HUES64 (cell line): ENCODE results near the gene FBXL2.
"Not testable (repeated sequence)": the region's sequence is repeated elsewhere in the genome, so short reads cannot be mapped to it uniquely, and the experiment has no call there.

Experiments used
- H3K27ac ChIP-seq: 2 replicates; pipeline ENCODE4 v1.7.0; 2013; ENCODE audit warnings: low read depth, low read length, inconsistent platforms
- H3K27me3 ChIP-seq: 2 replicates; pipeline ENCODE4 v1.6.1; 2013; ENCODE audit warnings: mild to moderate bottlenecking, low read length; ENCODE audit not compliant: insufficient read depth
- H3K36me3 ChIP-seq: 2 replicates; pipeline ENCODE4 v1.6.1; 2013; ENCODE audit warnings: mild to moderate bottlenecking, low read length; ENCODE audit not compliant: insufficient read depth
- H3K4me1 ChIP-seq: 2 replicates; pipeline ENCODE4 v1.6.1; 2013; ENCODE audit warnings: mild to moderate bottlenecking, low read length, moderate library complexity; ENCODE audit not compliant: insufficient read depth
- H3K4me3 ChIP-seq: 2 replicates; pipeline ENCODE4 v1.5.1; 2013; ENCODE audit warnings: mild to moderate bottlenecking, low read length, moderate library complexity
- H3K9ac ChIP-seq: 2 replicates; pipeline ENCODE4 v1.6.1; 2013; ENCODE audit warnings: mild to moderate bottlenecking, low read depth, low read length
- H3K9me3 ChIP-seq: 2 replicates; pipeline ENCODE4 v1.6.1; 2013; ENCODE audit warnings: low read depth, low read length; ENCODE audit not compliant: insufficient read depth
- WGBS: fragments of 150-250, 120-280 bp; methylation state at CpG from one replicate; pipeline ENCODE4 v1.1.7; 2013; ENCODE audit warnings: missing lambda C conversion rate; 5-methylcytosine and 5-hydroxymethylcytosine counted together

The FBXL2 gene

DNA sequence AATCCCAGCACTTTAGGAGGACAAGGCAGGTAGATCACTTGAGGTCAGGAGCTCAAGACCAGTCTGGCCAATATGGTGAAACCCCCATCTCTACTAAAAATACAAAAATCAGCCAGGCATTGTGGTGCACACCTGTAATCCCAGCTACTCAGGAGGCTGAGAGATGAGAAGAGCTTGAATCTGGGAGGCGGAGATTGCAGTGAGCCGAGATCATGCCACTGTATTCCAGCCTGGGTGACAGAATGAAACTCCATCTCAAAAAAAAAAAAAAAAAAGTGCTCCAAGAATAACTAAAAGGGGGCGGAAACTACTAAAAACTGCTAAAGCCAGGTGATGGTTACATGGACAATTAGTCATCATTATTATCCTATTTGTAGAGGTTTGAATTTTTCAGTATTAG lies 133.6 kb downstream of the FBXL2 start:
- H3K36me3 ChIP-seq = peaks cover 97% of the 10 kb centered on the region
- H3K9ac ChIP-seq, H3K27ac ChIP-seq, H3K4me1 ChIP-seq, H3K9me3 ChIP-seq, H3K27me3 ChIP-seq, H3K4me3 ChIP-seq: not testable (repeated sequence)
- WGBS = 96% methylated on average over 2 of the region's 3 CpGs

DNA sequence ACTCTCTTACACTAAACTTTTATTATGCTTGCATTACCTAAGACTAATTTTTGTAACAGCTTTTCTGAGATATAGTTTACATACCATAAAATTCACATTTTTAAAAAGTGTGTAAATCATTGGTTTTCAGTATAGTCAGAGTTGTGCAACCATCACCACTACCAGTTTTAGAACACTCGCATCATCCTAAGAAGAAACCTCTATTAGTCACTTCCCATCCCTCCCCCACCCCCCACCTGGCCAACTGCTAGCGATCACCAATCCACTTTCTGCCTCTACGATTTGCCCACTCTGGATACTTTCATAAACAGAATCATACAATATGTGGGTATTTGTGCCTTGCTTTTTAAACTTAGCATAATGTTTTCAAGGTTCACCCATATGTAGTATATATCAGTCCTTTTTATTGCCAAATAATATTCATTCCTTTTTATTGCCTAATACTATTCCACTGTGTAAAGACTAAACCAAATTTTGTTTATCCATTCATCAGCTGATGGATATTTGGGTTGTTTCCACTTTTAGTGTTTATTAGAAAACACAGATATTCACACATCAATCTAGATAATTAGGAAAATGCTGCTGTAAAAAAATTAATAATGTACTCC lies 139.9 kb downstream of the FBXL2 start:
- H3K9ac ChIP-seq = no peak overlapping the region
- H3K4me1 ChIP-seq = no peaks in the 10 kb centered on the region
- H3K9me3 ChIP-seq = no peaks in the 10 kb centered on the region
- 90% methylated on average over 2 of the region's 3 CpGs for WGBS
- no peaks in the 10 kb centered on the region for H3K27me3 ChIP-seq
- no peak overlapping the region for H3K27ac ChIP-seq
- peaks cover 84% of the 10 kb centered on the region for H3K36me3 ChIP-seq
- H3K4me3 ChIP-seq = no peak overlapping the region

DNA sequence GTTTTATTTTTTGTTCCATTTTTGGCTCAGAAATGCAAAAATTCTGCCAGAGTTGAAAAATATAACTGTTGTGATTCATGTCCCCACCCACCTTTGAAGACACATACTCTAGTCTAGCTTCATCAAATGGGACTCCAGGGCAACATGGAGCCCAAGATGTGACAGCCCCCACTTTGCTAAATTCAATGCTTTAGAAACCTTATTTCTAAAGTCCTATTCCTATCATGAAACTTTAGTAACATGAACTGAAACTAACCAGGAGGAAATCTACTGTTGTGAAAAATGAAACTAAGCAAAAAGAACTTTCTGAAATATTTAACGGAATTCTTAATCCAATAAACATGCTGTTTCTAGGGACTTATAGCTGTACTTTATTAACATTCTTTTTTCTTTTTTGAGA lies 142.7 kb downstream of the FBXL2 start:
- peaks cover 6% of the 10 kb centered on the region for H3K4me1 ChIP-seq
- 100% methylated on average over 1 of the region's 1 CpG for WGBS
- H3K27ac ChIP-seq = no peak overlapping the region

DNA sequence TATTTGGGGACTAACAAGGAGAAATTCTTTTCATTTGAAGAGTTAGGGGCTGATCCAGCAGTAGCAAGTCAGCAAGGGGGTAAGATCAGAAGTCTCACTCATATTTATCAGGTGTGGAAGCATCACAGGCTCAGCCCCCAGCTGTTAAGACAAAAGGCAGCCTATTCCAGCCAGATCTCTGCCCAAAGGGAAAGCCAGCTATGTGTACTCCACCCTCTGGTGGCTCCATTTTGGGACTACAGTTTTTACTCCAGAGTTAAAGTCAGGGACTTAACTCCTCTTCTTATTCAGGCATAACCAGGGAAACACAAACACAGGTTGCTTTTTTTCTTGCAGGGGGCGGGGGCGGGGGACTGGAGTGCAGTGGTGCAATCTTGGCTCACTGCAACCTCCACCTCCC lies 143.7 kb downstream of the FBXL2 start:
- Histone ChIP-seq H3K36me3 (peaks cover 76% of the 10 kb centered on the region), H3K27ac (no peak overlapping the region), H3K4me3 (no peak overlapping the region), H3K4me1 (peaks cover 14% of the 10 kb centered on the region), H3K27me3 (no peaks in the 10 kb centered on the region), H3K9ac (no peak overlapping the region), H3K9me3 (no peaks in the 10 kb centered on the region)
- 98% methylated on average over 2 of the region's 2 CpGs for WGBS

More for the DNA sequence above, 142.7 kb downstream of the FBXL2 start:
- Histone ChIP-seq H3K9ac (no peak overlapping the region), H3K4me3 (no peak overlapping the region), H3K27me3 (no peaks in the 10 kb centered on the region), H3K36me3 (peaks cover 80% of the 10 kb centered on the region), H3K9me3 (no peaks in the 10 kb centered on the region)

DNA sequence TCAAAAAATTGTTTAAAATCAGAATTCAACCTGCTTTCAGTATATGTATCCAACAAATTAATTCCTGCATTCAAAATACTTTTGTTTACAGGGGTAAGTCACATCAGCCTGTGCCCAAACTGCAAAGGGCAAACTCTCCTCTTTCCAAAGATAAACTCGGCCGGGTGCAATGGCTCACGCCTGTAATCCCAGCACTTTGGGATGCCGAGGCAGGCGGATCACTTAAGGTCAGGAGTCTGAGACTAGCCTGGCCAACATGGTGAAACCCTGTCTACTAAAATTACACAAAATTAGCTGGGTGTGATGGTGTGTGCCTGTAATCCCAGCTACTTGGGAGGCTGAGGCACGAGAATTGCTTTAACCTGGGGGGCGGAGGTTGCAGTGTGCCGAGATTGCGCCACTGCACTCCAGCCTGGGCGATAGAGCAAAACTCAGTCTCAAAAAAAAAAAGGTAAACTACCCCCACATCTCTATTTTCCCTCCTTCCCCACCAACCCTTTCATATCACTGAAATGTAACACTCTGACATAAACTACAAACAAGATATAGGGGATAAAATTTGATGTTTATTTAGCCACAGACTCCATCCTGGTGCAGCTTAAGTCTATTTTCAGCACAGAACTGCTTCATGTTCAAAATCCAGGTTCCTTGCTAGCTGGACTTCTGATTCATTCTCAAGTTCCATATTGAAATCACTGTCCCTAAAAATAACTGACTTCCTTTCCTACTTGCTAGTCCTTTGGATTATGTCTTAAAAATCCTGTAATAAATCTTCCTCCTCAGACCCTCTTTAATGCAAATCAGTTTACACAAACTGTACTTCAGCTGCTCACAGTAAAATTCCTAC lies 147.6 kb downstream of the FBXL2 start:
- no peaks in the 10 kb centered on the region for H3K27me3 ChIP-seq
- peaks cover 50% of the 10 kb centered on the region for H3K4me1 ChIP-seq
- peaks cover 46% of the 10 kb centered on the region for H3K36me3 ChIP-seq
- H3K4me3 ChIP-seq = no peak overlapping the region
- no peak overlapping the region for H3K9ac ChIP-seq
- H3K27ac ChIP-seq = no peak overlapping the region
- WGBS = 92% methylated on average over 10 of the region's 10 CpGs
- no peaks in the 10 kb centered on the region for H3K9me3 ChIP-seq

DNA sequence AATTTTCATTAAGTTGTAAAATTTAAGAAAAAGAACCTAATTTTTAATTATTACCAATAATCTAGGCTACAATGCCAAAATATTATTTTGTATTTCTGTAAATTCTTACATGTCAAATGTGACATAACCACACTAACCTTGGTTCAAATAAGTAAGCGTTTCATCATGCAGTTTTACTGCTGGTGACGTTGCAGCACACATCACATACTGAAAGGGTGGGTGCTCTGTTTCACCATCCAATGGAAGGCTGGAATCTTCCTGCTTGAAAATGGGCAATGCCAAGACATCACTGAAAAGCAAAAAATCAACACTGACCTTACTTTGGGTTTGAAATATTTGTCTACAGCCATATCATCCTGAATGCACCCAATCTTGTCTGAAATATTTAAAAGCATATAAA lies 148.2 kb downstream of the FBXL2 start:
- 79% methylated on average over 2 of the region's 2 CpGs for WGBS
- Histone ChIP-seq H3K9ac (no peak overlapping the region), H3K27me3 (no peaks in the 10 kb centered on the region), H3K4me1 (peaks cover 56% of the 10 kb centered on the region), H3K27ac (peak overlapping the region; percentile 34; the same call in 1 of the 2 replicates), H3K4me3 (0 out of 2 replicates have a peak overlapping the region, but pooled peaks have one; percentile 12), H3K9me3 (no peaks in the 10 kb centered on the region), H3K36me3 (peaks cover 42% of the 10 kb centered on the region)

DNA sequence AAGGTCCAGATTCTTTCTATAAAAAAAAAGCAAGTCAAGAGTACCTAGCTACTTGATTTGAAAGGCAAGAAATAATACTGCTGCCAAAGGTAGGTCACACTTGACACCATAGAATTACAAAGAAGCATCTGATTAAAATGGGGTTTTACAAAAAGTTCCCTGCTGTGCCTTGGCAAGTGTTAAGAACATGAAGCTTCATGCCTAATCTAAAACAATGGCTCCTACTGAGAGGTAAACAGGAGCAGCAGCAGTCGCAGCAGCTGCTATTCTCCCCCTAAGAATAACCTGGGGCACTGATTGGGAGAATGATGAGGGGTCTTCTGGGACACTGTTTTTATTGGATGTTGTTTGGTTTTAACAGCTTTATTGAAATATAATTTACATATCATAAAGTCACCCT lies 148.8 kb downstream of the FBXL2 start:
- Histone ChIP-seq H3K4me3 (no peak overlapping the region), H3K27me3 (no peaks in the 10 kb centered on the region), H3K9me3 (no peaks in the 10 kb centered on the region), H3K4me1 (peaks cover 62% of the 10 kb centered on the region), H3K27ac (no peak overlapping the region), H3K9ac (no peak overlapping the region), H3K36me3 (peaks cover 37% of the 10 kb centered on the region)
- 0% methylated on average over 1 of the region's 1 CpG for WGBS

DNA sequence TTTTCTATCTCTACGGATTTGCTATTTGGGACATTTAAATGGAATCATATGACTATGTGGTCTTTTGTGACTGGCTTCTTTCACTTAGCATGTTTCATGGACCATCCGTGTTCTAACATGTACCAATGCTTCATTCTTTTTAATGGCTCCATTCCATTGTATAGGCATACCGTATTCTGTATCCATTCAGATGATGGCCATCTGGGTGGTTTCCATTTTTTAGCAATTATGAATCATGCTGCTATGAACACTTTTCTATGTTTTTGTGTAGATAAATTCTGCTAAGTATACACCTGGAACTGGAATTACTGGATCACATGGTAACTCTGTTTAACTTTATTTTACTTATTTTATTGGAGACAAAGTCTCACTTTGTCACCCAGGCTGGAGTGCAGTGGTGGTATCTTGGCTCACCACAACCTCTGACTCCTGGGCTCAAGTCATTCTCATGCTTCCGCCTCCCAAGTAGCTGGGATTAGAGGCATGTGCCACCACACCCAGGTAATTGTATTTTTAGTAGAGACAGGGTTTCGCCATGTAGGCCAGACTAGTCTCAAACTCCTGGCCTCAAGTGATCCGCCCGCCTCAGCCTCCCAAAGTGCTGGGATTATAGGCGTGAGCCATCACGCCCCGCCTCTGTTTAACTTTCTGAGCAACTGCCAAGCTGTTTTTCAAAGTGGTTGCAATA lies 149.5 kb downstream of the FBXL2 start:
- no peaks in the 10 kb centered on the region for H3K9me3 ChIP-seq
- H3K4me3 ChIP-seq = peak overlapping the region; percentile 13; the same call in 1 of the 2 replicates
- peaks cover 31% of the 10 kb centered on the region for H3K36me3 ChIP-seq
- no peaks in the 10 kb centered on the region for H3K27me3 ChIP-seq
- 60% methylated on average over 10 of the region's 10 CpGs for WGBS
- no peak overlapping the region for H3K9ac ChIP-seq
- no peak overlapping the region; the same call in 1 of the 2 replicates for H3K27ac ChIP-seq
- H3K4me1 ChIP-seq = peaks cover 66% of the 10 kb centered on the region

DNA sequence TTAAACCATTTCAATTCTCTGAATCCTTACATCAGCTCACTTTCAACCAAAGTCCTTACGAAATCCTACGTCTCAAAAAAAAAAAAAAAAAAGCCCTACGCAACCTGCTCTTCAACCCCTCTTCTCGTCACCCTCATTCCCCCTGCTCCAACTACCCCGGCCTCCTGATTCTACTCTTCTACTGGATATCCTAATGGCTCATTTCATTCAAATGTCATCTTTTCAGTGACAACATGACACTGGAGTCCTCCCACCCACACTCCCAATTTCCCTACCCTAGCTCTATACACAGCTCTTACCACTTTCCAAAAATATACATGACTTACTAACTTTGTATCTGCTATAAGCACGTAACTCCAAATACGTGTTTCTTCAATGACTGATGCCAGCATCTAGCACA lies 151.5 kb downstream of the FBXL2 start:
- Histone ChIP-seq H3K9me3 (no peaks in the 10 kb centered on the region), H3K9ac (no peak overlapping the region), H3K27ac (no peak overlapping the region), H3K36me3 (peaks cover 17% of the 10 kb centered on the region), H3K4me3 (no peak overlapping the region), H3K4me1 (peaks cover 72% of the 10 kb centered on the region), H3K27me3 (no peaks in the 10 kb centered on the region)
- 68% methylated on average over 7 of the region's 7 CpGs for WGBS

DNA sequence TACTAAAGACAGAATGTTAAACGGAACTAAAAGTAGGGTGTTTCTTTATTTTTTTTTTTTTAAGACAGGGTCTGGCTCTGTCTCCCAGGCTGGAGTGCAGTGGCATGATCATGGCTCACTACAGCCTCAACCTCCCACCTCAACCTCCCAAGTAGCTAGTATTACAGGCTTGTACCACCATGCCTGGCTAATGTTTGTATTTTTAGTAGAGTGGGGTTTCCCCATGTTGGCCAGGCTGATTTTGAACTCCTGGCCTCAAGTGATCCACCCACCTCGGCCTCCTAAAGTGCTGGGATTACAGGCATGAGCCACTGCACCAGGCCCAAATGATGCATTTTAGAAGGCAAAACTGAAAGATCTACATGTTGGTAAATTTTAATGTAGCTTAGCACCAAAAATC lies 152.1 kb downstream of the FBXL2 start:
- Histone ChIP-seq H3K36me3 (peaks cover 11% of the 10 kb centered on the region), H3K4me1 (peaks cover 70% of the 10 kb centered on the region)
- H3K27ac ChIP-seq, H3K27me3 ChIP-seq, H3K4me3 ChIP-seq, H3K9ac ChIP-seq, H3K9me3 ChIP-seq: not testable (repeated sequence)
- WGBS = 86% methylated on average over 2 of the region's 2 CpGs

DNA sequence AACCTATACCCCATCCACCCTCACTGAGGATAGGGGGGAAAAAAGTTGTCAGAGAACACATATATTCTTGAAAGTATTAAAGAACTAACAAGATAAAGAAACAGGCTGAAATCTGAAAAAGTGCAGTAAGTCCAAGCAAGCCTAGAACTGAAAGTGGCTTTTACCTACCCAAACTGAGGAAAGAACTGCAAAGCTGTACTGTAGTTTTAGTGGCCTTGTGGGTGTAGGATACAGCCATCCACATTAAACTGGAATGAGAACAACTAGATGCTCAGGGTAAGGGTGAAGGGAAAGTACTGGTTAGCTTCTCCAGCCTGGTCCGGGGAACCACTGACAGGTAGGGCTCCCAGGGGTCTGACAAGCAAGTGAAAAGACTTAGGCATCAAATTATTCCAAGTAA lies 152.8 kb downstream of the FBXL2 start:
- H3K27me3 ChIP-seq = no peaks in the 10 kb centered on the region
- H3K4me3 ChIP-seq = no peak overlapping the region
- no peaks in the 10 kb centered on the region for H3K9me3 ChIP-seq
- H3K9ac ChIP-seq = no peak overlapping the region
- H3K27ac ChIP-seq = no peak overlapping the region; the same call in 1 of the 2 replicates
- H3K36me3 ChIP-seq = peaks cover 5% of the 10 kb centered on the region; the same call in 1 of the 2 replicates
- peaks cover 65% of the 10 kb centered on the region for H3K4me1 ChIP-seq
- 72% methylated on average over 1 of the region's 1 CpG for WGBS
